Endothelial cell of umbilical vein (primary cell): ENCODE data around the gene ABLIM2. TPM values are rescaled to one million over a fixed set of nuclear protein-coding genes. Genes with fewer than 3 reads are reported as not detected.

Experiments used
- BruUV-seq: library from RNA; stranded (reverse); fragments of 400-500 nt; replicated peaks from 2 replicates; lab custom pipeline; 2021; lab: Mats Ljungman, UMichigan
- CTCF ChIA-PET: fragments of 300-600, 350-600 bp; sonication (Branson Sonifier 250); formaldehyde crosslinking; loops from one replicate; lab custom pipeline; 2021; ENCODE audit warnings: antibody characterized with exemption, inconsistent platforms; lab: Charles Lee
- POLR2A ChIA-PET: fragments of 300-600, 350-600 bp; sonication (Branson Sonifier 250); formaldehyde crosslinking; loops from one replicate; lab custom pipeline; 2021; ENCODE audit warnings: antibody characterized with exemption, inconsistent platforms; lab: Charles Lee
- DNase-seq: peaks from one replicate; pipeline ENCODE4 v3.0.0-alpha.2; 2011; ENCODE audit warnings: low read depth, low spot score
- FAIRE-seq: peaks from 2 replicates; lab custom pipeline; 2011; peaks lifted over from hg19 to GRCh38; lab: Jason Lieb, UNC
- H2AFZ ChIP-seq: 2 replicates; pipeline ENCODE4 v1.6.0; 2012; ENCODE audit warnings: low read depth, low read length, control low read depth, inconsistent platforms
- H3K27ac ChIP-seq: 2 replicates; pipeline ENCODE4 v1.5.1; 2011; ENCODE audit warnings: low read depth, mild to moderate bottlenecking, control low read depth, low read length, moderate library complexity; ENCODE audit not compliant: insufficient read depth
- H3K27me3 ChIP-seq, 2 experiments: 2 replicates each; pipeline versions ENCODE4 v1.6.0 to v1.6.1; 2011; ENCODE audit warnings: low read length in 2 of 2, mixed read lengths in 1 of 2; ENCODE audit not compliant: control insufficient read depth in 2 of 2, insufficient read depth in 2 of 2
- H3K36me3 ChIP-seq, 2 experiments: 2 replicates in 1 of 2; 3 replicates in 1 of 2; pipeline ENCODE4 v1.5.1; 2011; ENCODE audit warnings: low read length in 2 of 2, mild to moderate bottlenecking in 1 of 2, moderate library complexity in 1 of 2; ENCODE audit not compliant: control insufficient read depth in 2 of 2, insufficient read depth in 2 of 2; ENCODE audit errors: extremely low read depth in 1 of 2
- H3K4me1 ChIP-seq: 3 replicates; pipeline ENCODE4 v1.5.1; 2011; ENCODE audit warnings: mild to moderate bottlenecking, low read length; ENCODE audit not compliant: control insufficient read depth, insufficient read depth; ENCODE audit errors: extremely low read depth
- H3K4me2 ChIP-seq: 2 replicates; pipeline ENCODE4 v1.6.1; 2011; ENCODE audit warnings: low read length, control low read depth, mixed read lengths; ENCODE audit not compliant: insufficient read depth
- H3K4me3 ChIP-seq, 3 experiments: fragments of 200-600 bp in 1 of 3; sonication (generic), shearing (Covaris generic) in 1 of 3; replicated peaks in 1 of 3; 2 replicates each; pipeline ENCODE4 v1.5.1; 2011 to 2016; ENCODE audit warnings: control low read depth in 3 of 3, low read length in 3 of 3, mild to moderate bottlenecking in 2 of 3, inconsistent platforms in 1 of 3, low read depth in 1 of 3, moderate library complexity in 1 of 3; ENCODE audit not compliant: insufficient read depth in 1 of 3
- H3K79me2 ChIP-seq: 2 replicates; pipeline ENCODE4 v1.6.0; 2012; ENCODE audit warnings: low read length, inconsistent platforms; ENCODE audit not compliant: control insufficient read depth, insufficient read depth
- H3K9ac ChIP-seq: replicated peaks from 2 replicates; pipeline ENCODE3; 2011; ENCODE audit warnings: low read length, control low read depth; ENCODE audit not compliant: insufficient read depth; ENCODE audit errors: extremely low read depth
- H3K9me1 ChIP-seq: replicated peaks from 3 replicates; pipeline ENCODE4 v1.6.0; 2011; ENCODE audit warnings: mild to moderate bottlenecking, low read length; ENCODE audit not compliant: control insufficient read depth, insufficient read depth; ENCODE audit errors: extremely low read depth
- H3K9me3 ChIP-seq: replicated peaks from 2 replicates; pipeline ENCODE4 v1.5.1; 2012; ENCODE audit warnings: low read length, inconsistent platforms; ENCODE audit not compliant: control insufficient read depth, insufficient read depth
- H4K20me1 ChIP-seq: replicated peaks from 2 replicates; pipeline ENCODE3; 2011; ENCODE audit warnings: mild to moderate bottlenecking, low read length; ENCODE audit not compliant: control insufficient read depth, insufficient read depth; ENCODE audit errors: extremely low read depth
- CTCF ChIP-seq, 2 donors: IDR thresholded peaks; 1 replicate in 1 of 2; 2 replicates in 1 of 2; pipeline ENCODE4 v1.5.1; 2011; ENCODE audit warnings: low read length in 2 of 2, mild to moderate bottlenecking in 2 of 2, moderate library complexity in 2 of 2, control low read depth in 1 of 2, inconsistent platforms in 1 of 2, low read depth in 1 of 2; ENCODE audit not compliant: insufficient read depth in 1 of 2; ENCODE audit errors: extremely low read depth in 1 of 2
- EZH2 ChIP-seq: IDR thresholded peaks from 2 replicates; pipeline ENCODE4 v1.6.1; 2012; ENCODE audit warnings: borderline replicate concordance, low read depth, mild to moderate bottlenecking, moderate library complexity, low read length, inconsistent platforms; ENCODE audit not compliant: severe bottlenecking
- FOS ChIP-seq: IDR thresholded peaks from 2 replicates; pipeline ENCODE4 v1.6.1; 2011; ENCODE audit warnings: mild to moderate bottlenecking, low read length, moderate library complexity, borderline replicate concordance; ENCODE audit not compliant: insufficient read depth
- GATA2 ChIP-seq: IDR thresholded peaks from 2 replicates; pipeline ENCODE4 v1.7.0; 2011; ENCODE audit warnings: low read depth, mild to moderate bottlenecking, moderate library complexity, mixed read lengths, low read length; ENCODE audit not compliant: insufficient read length, insufficient read depth
- JUN ChIP-seq: IDR thresholded peaks from 2 replicates; pipeline ENCODE4 v1.6.1; 2011; ENCODE audit warnings: borderline replicate concordance, low read depth; ENCODE audit not compliant: insufficient read length, insufficient read depth
- MAX ChIP-seq: IDR thresholded peaks from 2 replicates; pipeline ENCODE4 v1.6.1; 2011; ENCODE audit not compliant: insufficient read depth, insufficient read length
- MYC ChIP-seq: IDR thresholded peaks from one replicate; pipeline ENCODE4 v1.6.1; 2011; ENCODE audit warnings: mild to moderate bottlenecking, low read depth, low read length
- POLR2A ChIP-seq: IDR thresholded peaks from 2 replicates; pipeline ENCODE4 v1.6.1; 2012; ENCODE audit warnings: low read depth, mild to moderate bottlenecking, control low read depth, low read length
- POLR2AphosphoS5 ChIP-seq: IDR thresholded peaks from 2 replicates; pipeline ENCODE4 v1.6.1; 2012; ENCODE audit warnings: low read depth, mild to moderate bottlenecking, control low read depth, low read length, moderate library complexity; ENCODE audit not compliant: insufficient read depth
- dilution Hi-C: fragments of 300-500 bp; cut with MboI; formaldehyde crosslinking; loops from one replicate; pipeline ENCODE4 v1.15.0; 2019; ENCODE audit warnings: low sequenced_read_pairs; ENCODE audit not compliant: extremely low pct_ligation_motif_present
- intact Hi-C: fragments of 100-400 bp; cut with micrococcal nuclease; formaldehyde crosslinking; loops from one replicate; pipeline ENCODE4 v1.10.0; 2022
- polyA plus RNA-seq, 4 experiments: library from polyadenylated mRNA; depleted of rRNA in 3 of 4; stranded (reverse) in 3 of 4; unstranded in 1 of 4; fragments of >200 nt; gene quantifications; 2 replicates each; pipeline versions ENCODE4 v1.2.1 to v1.2.3, GENCODE V29; 2011 to 2012; ENCODE audit warnings: missing spikeins in 1 of 4
- total RNA-seq: library from RNA; stranded (reverse); gene quantifications from 2 replicates; pipeline ENCODE4 v1.2.3, GENCODE V29; 2021

The ABLIM2 gene
- total and polyA plus RNA-seq, 2 donors (not counting 3 experiments of a cell fraction or from before 2014, with no cell fraction given), result 0.28 to 0.66 TPM

GRCh38 chr4:8002525-8003309, 155.9 kb downstream of the ABLIM2 start:
- TF ChIP-seq MYC (no peak), MAX (no peak), GATA2 (no peak), JUN (no peak), POLR2A (no peak), CTCF (IDR thresholded peaks at IDR 0.05; ENCODE audit: extremely low read depth in 1 of 2, insufficient read depth in 1 of 2, low read depth in 1 of 2, low read length in 2 of 2) (no peak), EZH2 (no peak), POLR2AphosphoS5 (no peak), FOS (no peak)
- intact Hi-C loops (no loop called here), dilution Hi-C loops (no loop called here)
- H3K4me1 ChIP-seq, result no peaks in the 10 kb centered on the region
- no peaks in the 10 kb centered on the region for H4K20me1 ChIP-seq
- H3K79me2 ChIP-seq, result no peaks in the 10 kb centered on the region
- H3K9me3 ChIP-seq, result no peaks in the 10 kb centered on the region
- H2AFZ ChIP-seq, result no peak overlapping the region
- H3K4me3 ChIP-seq, result no peak overlapping the region
- CTCF ChIA-PET, result interaction anchor here (1.9 kb wide), 1 partner anchor 198 kb away, joined by 5 read pairs; no protein-coding TSS in a partner anchor
- POLR2A ChIA-PET, result no interaction called here
- no peaks in the 10 kb centered on the region for H3K9me1 ChIP-seq
- FAIRE-seq (no peak), DNase-seq (no peak)
- H3K36me3 ChIP-seq, result no peaks in the 10 kb centered on the region
- no peak overlapping the region for H3K27ac ChIP-seq
- no TSS peak for BruUV-seq
- H3K4me2 ChIP-seq, result no peak overlapping the region
- peaks cover 0 to 4% of the 10 kb centered on the region in 2 experiments for H3K27me3 ChIP-seq
- H3K9ac ChIP-seq, result no peak overlapping the region
